Stimulated activated CD8-positive, alpha-beta memory T cell treated with anti-CD3 and anti-CD28 coated beads, Interleukin-7, amount 100 ng/mL, for 1 hour (primary cell): Measurements from ENCODE around the gene IFI30.

Experiments
- DNase-seq, 2 donors: peaks; one replicate each; pipeline ENCODE4 v3.0.0-alpha.2; 2020; ENCODE audit warnings: low read depth in 2 of 2

The IFI30 gene

DNA sequence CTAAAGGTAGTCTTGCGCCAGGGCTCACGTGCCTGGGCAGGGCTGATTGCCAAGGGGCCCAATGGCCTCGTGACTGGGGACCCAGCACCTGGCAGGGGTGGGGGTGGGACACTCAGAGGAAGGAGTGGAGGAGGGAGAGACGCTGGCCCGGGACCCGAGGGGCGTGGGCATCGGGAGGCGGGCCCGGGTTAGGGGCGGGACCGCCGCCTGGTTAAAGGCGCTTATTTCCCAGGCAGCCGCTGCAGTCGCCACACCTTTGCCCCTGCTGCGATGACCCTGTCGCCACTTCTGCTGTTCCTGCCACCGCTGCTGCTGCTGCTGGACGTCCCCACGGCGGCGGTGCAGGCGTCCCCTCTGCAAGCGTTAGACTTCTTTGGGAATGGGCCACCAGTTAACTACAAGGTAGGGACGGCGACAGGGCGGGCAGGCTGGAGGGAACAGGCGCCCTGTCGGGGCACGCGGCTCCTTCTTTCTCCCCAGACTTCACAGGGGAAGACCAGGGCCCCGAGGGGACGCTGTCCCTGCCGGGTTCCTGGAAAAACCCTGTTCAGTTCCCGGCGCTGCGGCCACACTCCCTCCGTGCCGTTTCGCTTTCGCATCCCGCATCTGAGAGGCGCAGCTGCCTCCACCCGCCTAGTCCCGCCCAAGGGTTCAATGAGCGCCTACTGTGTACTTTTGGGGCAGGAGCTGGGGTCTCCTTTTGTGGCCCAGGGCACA is at the start of gene IFI30:
Gene IFI30, plus strand, starts transcription at position 242 of the 717 bp plus-strand sequence. Its CDS starts 29 bp downstream, at position 271.
- peak in 1 of 2 donors; percentile 27 for DNase-seq

DNA sequence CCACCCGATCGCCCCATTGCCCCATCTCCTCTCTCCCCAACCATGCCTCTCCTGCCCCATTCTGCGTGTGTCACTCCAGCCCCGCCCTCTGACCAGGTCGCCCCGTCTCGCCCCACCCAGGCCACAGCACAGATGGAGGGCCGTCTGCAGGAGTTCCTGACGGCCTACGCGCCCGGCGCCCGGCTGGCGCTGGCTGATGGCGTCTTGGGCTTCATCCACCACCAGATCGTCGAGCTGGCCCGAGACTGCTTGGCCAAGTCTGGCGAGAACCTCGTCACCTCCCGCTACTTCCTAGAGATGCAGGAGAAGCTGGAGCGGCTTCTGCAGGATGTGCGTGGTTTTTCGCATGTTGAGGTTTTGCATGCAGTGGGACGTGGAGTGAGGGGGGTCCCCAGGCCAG is 49.8 kb upstream of the IFI30 start:
- no peak for DNase-seq

DNA sequence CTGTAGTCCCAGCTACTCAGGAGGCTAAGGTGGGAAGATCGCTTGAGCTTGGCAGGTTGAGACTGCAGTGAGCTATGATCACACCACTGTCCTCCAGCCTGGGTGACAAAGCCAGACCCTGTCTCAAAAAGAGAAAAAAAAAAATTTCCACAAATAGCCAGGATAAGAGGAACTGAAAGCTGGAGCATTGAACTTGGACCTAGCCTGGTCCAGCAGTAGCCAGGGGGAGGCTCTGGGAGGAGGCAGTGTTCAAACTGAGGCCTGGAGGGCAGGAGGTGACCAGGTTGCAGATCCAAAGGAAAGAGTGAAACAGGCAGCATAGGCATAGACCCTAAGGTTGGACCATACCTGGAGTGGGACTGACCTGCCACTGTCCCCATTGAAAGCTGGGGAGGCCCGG is 47.5 kb upstream of the IFI30 start:
- DNase-seq: no peak

DNA sequence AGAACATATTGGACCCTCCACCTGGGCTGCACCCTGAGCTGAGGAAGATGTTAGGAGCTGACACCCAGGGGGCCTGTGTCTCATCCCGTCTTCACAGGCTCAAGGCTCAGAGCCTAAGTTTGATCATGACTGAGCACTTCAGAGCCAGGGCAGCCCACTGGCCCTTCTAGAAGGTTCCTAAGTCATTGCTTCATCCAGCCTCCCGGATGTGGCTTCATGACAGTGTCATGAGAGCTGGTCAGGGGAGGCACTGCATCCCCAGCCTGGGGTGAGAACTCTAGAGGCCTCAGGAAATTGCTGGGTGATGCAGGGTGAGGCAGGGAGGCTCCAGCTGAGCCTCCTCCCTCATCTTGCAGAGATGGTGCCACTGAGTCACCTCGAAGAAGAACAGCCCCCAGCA is 45.6 kb upstream of the IFI30 start:
- DNase-seq: no peak

DNA sequence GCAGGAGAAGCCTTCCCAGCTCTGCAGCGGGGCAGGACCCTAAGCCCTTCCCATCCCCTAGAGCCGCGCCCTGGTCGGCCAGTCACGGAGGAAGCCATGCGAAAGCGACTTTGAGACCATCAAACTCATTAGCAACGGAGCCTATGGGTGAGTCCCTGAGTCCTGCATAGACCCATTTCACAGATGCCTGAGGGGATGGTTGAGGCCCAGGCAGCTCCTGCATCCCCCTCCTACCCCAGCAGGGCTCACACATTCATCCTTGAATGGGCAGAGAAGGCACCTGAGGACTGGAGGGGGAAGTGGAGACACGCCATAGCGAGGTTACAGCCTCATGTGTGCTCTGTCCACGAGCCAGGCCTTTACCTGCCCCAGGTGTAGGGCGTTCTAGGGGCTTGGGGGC is 44.8 kb upstream of the IFI30 start:
- DNase-seq: no peak

DNA sequence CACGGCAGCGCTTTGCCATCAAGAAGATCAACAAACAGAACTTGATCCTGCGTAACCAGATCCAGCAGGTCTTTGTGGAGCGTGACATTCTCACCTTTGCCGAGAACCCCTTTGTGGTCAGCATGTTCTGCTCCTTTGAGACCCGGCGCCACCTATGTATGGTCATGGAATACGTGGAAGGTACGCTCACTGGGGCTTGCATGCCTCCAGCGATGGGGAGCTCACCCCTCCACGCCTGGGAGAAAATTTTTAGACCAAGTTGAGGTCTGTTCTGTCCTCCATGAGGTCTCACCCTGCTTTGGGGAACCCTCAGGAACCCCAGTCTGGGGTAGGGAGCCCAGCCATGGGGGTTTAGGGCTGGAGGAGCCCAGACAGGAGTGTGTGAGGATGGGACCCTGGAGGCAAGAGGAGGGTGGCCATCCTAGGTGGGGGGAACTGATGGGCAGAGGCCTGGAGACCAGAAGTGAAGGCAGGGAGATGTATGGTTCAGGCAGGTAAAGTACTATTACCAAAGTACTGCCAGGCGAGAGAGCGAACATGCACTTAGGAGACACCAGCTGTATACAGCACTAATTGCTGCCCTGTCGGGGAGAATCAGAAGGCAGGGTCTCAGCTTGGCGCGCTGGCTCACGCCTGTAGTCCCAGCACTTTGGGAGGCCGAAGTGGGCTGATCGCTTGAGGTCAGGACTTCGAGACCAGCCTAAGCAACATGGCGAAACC is 42.9 kb upstream of the IFI30 start:
- no peak for DNase-seq

DNA sequence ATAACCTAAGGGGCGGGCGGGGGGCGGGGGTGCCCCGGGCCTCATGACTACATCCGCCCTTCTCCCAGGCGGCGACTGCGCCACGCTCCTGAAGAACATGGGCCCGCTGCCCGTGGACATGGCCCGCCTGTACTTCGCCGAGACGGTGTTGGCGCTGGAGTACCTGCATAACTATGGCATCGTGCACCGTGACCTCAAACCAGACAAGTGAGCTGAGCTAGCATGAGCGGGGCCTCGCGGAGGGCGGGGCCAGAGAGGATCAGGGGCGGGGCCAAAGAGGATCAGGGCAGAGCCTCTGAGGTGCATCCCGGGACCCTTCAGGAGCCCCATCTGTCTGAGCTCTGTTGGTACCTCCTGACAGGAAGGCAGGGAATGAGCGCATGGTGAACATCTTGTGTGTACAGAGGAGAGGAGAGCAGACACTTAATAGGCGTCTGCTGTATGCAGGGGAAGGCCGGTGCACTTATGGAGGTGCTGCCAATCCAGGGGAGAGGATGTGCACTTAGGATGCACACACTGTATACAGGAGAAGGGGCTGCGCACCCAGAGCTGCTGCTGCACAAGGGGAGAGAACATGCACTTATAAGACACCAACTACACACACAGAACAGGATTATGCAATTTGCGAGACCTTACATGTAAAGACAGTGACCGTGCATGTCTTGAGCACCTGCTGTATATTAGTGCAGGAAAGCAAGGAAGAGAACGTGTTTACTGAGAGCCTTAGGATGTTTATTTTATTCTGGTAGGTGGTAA is 41.6 kb upstream of the IFI30 start:
- no peak for DNase-seq

DNA sequence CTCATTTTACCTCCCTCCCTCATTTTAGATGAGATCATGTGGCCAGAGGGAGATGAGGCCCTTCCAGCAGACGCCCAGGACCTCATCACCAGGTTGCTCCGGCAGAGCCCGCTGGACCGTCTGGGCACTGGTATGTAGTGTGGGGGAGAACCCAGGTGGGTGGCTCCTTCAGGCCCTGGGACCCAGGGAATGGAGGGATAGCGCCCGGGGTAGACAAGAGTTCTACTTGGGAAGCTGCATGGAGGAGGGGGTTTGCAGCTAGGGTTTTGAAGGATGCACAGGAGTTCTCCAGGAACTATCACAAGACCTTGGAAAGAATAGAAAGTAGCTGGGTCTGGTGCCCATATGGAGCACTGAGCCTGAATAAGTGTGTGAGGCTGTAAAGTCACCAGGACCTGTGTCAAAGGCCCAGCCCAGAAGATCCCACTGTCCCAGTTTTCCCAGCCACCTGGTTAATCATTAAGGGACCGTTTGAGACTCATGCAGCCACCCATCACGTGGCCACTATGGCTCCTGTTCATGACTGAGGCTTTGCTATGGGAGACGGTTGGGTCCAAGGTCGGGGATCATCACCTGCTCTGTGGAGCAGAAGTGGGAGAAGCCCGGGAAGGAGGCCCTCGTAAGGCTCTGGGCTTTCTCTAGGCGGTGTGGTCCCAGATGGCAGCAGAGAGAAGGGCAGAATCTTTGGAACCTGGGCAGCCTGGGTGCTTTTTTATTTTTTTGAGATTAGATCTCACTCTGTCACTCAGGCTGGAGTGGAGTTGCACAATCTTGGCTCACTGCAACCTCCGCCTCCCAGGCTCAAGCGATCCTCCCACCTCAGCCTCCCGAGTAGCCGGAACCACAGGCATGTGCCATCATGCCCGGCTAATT is 37.7 kb upstream of the IFI30 start:
- DNase-seq: no peak

DNA sequence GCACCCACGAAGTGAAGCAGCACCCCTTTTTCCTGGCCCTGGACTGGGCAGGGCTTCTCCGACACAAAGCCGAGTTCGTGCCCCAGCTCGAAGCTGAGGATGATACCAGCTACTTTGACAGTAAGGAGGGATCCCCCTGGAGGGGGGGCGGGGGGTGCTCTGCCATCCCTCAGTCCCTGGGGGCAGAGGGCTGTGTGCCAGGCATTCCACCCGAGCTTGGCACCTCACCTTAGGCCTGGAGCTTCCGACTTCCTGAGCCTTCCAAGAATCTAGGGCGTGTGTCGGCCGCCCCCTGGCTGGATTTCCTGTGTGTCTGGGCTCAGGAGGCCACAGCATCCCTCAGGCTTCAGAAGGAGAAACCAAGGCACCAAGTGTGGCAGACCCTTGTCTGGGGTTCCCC is 36.4 kb upstream of the IFI30 start:
- no peak for DNase-seq

DNA sequence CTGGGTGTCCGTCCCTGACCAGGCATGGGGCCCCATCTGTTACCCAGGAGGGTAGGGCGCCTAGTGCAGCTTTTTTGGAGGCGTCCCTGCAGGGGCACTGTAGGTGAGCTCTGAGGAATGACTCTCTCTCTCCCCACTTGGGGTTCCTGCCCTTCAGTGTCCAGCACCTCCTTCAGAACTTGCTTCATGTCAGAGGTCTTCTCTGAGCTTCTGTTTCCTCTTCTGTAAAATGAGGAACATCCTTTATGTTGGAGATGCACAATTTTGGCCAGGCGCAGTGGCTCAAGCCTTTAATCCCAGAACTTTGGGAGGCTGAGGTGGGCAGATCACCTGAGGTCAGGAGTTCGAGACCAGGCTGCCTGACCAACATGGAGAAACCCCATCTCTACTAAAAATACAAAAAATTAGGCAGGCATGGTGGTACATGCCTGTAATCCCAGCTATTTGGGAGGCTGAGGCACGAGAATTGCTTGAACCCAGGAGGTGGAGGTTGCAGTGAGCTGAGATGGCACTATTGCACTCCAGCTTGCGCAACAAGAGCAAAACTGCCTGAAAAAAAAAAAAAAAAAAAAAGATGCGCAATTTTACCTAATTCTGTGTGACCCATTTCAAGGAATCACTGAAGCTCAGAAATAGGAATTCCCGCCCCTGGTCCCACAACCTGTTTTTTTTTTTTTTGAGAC is 35.8 kb upstream of the IFI30 start:
- no peak for DNase-seq

DNA sequence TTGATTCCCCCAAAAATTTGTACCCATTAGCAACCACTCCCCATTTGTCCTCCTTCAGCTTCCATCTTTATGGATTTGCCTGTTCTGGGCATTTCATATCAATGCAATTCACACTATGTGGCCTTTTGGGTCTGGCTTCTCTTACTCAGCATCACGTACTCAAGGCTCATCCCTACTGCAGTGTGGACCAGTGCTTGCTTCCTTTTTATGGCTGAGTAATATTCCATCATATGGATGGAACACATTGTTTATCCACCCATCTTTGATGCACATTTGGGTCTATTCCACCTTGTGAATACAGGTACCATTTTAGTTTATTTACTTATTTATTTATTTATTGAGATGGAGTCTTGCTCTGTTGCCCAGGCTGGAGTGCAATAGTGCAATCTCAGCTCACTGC is 33.1 kb upstream of the IFI30 start:
- DNase-seq: no peak

DNA sequence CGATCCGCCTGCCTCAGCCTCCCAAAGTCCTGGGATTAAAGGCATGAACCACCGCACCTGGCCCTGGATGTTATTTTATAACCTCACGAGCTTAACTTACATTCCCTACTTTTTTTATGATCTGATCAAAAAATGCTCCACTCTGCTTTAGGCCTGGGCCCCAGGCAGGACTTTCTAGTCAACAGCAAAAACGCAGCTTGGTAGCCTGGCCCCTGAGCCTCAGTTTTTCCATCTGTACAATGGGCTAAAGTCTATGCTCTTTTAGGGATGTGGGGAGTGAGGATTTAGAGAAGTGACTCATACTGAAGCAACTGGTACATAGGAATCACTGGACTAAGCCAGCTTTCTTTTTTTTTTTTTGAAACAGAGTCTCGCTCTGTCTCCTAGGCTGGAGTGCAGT is 32.6 kb upstream of the IFI30 start:
- no peak for DNase-seq

DNA sequence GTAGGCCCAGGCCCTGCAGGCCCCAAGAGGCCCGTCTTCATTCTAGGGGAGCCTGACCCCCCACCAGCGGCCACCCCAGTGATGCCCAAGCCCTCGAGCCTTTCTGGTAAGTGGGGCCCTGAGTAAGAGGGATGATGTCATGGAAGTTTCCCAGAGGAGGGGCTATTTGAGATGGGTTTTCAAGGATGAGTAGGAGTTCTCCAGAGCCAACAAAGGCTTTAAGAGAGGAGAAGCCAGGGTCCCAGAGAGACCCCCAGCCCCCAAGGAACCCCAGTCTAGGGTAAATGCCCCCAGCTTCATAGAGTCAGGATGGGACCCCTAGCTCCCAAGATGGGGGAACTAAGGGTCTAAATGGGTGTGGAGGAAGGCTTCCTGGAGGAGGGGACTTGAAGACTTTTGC is 29.7 kb upstream of the IFI30 start:
- no peak for DNase-seq

DNA sequence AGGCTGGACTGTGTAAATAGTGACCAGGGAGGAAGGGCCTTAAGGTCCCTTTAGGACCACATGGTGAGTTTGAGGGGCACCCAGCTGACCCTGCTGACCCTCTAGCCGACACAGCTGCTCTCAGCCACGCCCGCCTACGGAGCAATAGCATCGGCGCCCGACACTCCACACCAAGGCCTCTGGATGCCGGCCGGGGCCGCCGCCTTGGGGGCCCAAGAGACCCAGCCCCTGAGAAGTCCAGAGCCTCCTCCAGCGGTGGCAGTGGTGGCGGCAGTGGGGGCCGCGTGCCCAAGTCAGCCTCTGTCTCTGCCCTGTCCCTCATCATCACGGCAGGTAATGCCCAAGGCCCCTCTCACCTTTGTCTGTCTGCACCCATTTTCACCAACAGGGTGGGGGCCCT is 29.3 kb upstream of the IFI30 start:
- no peak for DNase-seq

DNA sequence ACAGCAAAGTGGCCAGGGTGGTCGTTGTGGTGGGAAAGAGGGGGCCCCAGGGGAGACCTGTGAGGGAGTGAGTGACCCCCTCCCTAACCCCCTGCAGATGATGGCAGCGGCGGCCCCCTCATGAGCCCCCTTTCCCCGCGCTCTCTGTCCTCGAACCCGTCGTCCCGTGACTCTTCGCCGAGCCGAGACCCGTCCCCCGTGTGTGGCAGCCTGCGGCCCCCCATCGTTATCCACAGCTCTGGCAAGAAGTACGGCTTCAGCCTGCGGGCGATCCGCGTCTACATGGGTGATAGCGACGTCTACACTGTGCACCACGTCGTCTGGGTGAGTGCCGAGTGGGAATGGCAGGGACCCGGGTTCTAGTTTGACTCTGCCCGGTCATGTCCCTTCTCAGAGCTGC is 28.7 kb upstream of the IFI30 start:
- no peak for DNase-seq

DNA sequence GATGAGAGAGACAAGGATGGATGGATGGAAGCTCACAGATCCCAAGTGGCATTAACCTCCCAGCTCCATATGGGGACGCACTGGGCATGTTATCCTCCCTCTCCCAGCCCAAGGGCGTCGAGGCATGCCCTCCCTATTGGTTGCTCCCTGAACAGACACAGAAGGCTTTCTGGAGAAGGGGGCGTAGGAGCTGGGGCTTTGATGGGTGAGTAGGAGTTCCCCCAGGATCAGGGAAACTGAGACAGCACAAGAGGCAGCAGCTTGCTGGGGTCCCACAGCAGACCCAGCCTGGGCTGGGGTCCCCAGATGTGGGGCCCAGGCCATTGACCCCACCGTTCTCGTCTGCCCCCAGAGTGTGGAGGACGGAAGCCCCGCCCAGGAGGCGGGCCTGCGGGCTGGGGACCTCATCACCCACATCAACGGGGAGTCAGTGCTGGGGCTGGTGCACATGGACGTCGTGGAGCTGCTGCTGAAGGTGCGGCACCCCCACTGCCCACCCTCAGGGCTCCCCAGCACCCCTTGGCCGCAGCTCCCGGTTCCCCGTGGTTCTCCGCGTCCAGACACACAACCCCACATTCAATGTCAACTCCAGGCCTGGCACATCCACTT is 28.1 kb upstream of the IFI30 start:
- DNase-seq: no peak

DNA sequence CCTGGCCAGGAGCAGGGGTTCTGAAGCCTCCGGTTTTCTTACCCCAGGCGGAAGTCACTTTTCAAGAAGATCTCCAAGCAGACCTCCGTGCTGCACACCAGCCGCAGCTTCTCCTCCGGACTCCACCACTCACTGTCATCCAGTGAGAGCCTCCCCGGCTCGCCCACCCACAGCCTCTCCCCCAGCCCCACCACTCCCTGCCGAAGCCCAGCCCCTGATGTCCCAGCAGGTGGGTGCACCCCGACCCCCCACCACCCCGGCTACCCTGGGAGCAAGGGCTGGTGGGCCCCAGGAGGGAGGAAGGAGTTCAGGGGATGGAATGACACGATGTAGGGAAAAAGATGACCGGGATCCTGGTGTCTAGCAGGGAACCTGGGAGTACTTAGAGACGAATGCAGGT is 26.2 kb upstream of the IFI30 start:
- DNase-seq: no peak

DNA sequence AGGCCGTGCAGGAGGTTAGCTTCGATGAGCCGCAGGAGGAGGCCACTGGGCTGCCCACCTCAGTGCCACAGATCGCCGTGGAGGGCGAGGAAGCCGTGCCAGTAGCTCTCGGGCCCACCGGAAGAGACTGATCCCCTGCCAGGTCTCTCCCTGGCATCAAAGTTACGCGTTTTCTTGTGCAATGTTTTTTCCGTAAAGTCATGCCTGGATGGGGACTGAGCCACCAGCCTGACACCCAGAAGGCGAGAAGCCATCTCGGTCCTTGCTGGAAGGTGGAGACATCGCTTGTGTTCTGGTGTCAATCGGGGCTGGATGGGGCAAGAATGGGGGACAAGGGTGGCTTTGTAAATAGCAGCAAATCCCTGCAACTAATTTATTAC is 24.0 kb upstream of the IFI30 start:
- no peak for DNase-seq

DNA sequence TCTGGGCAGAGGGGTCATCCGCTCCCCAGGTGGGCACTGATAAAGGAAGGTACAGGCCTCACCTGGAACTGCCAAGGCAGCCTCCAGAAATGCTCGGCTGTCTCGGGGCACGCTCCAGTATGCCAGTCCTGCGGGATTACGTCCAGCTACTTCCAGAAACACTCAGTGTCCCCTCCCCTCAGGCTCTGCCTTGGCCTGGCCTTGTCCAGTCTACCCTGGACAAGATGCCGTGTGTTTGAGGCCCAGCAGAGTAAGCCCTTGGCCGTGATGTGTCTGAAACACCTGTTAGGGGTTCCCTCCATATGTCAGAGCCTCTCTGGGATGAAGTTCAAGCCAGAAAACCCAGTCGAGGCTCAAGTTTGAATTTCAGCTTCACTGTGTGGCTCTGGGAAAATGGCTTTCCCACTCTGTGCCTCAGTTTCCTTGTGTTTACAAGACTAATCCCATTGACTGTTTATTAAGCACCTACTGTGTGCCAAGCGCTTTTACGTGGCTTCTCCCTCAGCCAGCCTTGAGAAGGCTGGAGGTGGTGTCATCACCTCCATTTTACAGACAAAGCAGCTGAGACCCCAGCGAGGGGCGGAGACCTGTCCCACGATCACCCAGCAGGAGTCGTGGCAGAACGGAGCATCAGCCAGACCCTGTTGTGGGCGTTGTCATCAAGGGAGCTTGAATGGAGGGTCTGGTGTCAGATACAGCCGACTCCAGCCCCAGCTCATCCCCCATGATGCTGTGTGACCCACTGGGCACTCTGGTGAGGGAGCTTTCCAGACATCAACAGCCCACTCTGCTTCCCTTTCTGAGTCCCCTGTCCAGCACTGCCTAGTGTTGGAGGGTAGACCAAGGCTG is 22.6 kb upstream of the IFI30 start:
- no peak for DNase-seq

DNA sequence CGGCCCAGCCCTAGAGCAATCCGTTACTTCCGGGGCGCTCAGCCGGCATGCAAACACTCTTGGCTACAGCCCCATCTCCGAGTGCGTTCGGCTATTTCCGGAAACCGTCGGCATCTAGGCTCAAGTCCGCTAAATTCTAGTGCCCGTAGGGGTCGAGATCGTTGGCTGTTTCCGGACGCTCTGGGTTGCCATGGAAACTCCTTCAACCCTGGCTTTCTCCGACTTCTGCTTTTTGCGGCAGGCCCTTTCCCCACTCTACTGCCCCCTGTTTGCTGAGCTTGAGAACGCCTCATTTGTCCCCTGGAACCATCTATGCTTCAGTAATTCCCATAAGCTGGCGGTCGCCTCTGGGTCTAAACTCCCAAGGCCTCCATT is 21.2 kb upstream of the IFI30 start:
- DNase-seq: peak; percentile 92 to 97
